ENCODE results near the gene HIVEP3. TPM values are rescaled to one million over a fixed set of nuclear protein-coding genes. Genes with fewer than 3 reads are reported as not detected.

The HIVEP3 gene
- total RNA-seq, 1 donor from 2014 or later, result 6.4 TPM

GRCh38 chr1:41861535-41862383, 57.0 kb downstream of the HIVEP3 start:
- DNase-seq, result no peak
- intact Hi-C loops (cut with DNase I), result no loop called here
- no peak for ATAC-seq (ENCODE audit: poor library complexity)

- DNase-seq (no peak), ATAC-seq (ENCODE audit: poor library complexity) (no peak)
- intact Hi-C loops (cut with DNase I), result no loop called here
These were observed 58.0 kb downstream of the HIVEP3 start for GRCh38 chr1:41860771-41861170.

GRCh38 chr1:41860214-41860613, 58.5 kb downstream of the HIVEP3 start:
- DNase-seq (no peak), ATAC-seq (ENCODE audit: poor library complexity) (no peak)
- intact Hi-C loops (cut with DNase I), result no loop called here

- no peak for DNase-seq
- ATAC-seq (ENCODE audit: poor library complexity), result no peak
- intact Hi-C loops (cut with DNase I), result no loop called here
These were observed 59.0 kb downstream of the HIVEP3 start for GRCh38 chr1:41859686-41860085.

GRCh38 chr1:41856944-41857285, 61.8 kb downstream of the HIVEP3 start:
- intact Hi-C loops (cut with DNase I), result no loop called here
- DNase-seq (no peak), ATAC-seq (ENCODE audit: poor library complexity) (peak; percentile 53)

- DNase-seq (no peak), ATAC-seq (ENCODE audit: poor library complexity) (peak; percentile 11)
- intact Hi-C loops (cut with DNase I), result no loop called here
These were observed 62.4 kb downstream of the HIVEP3 start for GRCh38 chr1:41856151-41856943.

GRCh38 chr1:41855713-41856112, 63.0 kb downstream of the HIVEP3 start:
- ATAC-seq (ENCODE audit: poor library complexity) (no peak), DNase-seq (no peak)
- intact Hi-C loops (cut with DNase I), result no loop called here

GRCh38 chr1:41853907-41854306, 64.8 kb downstream of the HIVEP3 start:
- no peak for DNase-seq
- intact Hi-C loops (cut with DNase I), result no loop called here
- ATAC-seq (ENCODE audit: poor library complexity), result no peak

GRCh38 chr1:41852091-41852490, 66.6 kb downstream of the HIVEP3 start:
- ATAC-seq (ENCODE audit: poor library complexity) (no peak), DNase-seq (no peak)
- intact Hi-C loops (cut with DNase I), result no loop called here

GRCh38 chr1:41851589-41851988, 67.1 kb downstream of the HIVEP3 start:
- intact Hi-C loops (cut with DNase I), result no loop called here
- no peak for ATAC-seq (ENCODE audit: poor library complexity)
- DNase-seq, result no peak

- DNase-seq (no peak), ATAC-seq (ENCODE audit: poor library complexity) (no peak)
- intact Hi-C loops (cut with DNase I), result no loop called here
These were observed 68.7 kb downstream of the HIVEP3 start for GRCh38 chr1:41850029-41850428.

GRCh38 chr1:41849211-41849759, 69.4 kb downstream of the HIVEP3 start:
- no peak for DNase-seq
- intact Hi-C loops (cut with DNase I), result no loop called here
- no peak for ATAC-seq (ENCODE audit: poor library complexity)

- intact Hi-C loops (cut with DNase I), result no loop called here
- no peak for DNase-seq
- no peak for ATAC-seq (ENCODE audit: poor library complexity)
These were observed 70.3 kb downstream of the HIVEP3 start for GRCh38 chr1:41848216-41848952.

GRCh38 chr1:41847733-41848132, 71.0 kb downstream of the HIVEP3 start:
- DNase-seq (peak; percentile 57), ATAC-seq (ENCODE audit: poor library complexity) (peak; percentile 81)
- intact Hi-C loops (cut with DNase I), result no loop called here

GRCh38 chr1:41846625-41847405, 71.9 kb downstream of the HIVEP3 start:
- DNase-seq (no peak), ATAC-seq (ENCODE audit: poor library complexity) (no peak)
- intact Hi-C loops (cut with DNase I), result no loop called here

GRCh38 chr1:41844781-41845272, 73.9 kb downstream of the HIVEP3 start:
- intact Hi-C loops (cut with DNase I), result no loop called here
- no peak for ATAC-seq (ENCODE audit: poor library complexity)
- no peak for DNase-seq

GRCh38 chr1:41844255-41844654, 74.5 kb downstream of the HIVEP3 start:
- ATAC-seq (ENCODE audit: poor library complexity) (peak; percentile 58), DNase-seq (no peak)
- intact Hi-C loops (cut with DNase I), result no loop called here

GRCh38 chr1:41842993-41843755, 75.5 kb downstream of the HIVEP3 start:
- no peak for DNase-seq
- ATAC-seq (ENCODE audit: poor library complexity), result no peak
- intact Hi-C loops (cut with DNase I), result no loop called here
